Activated CD8-positive, alpha-beta memory T cell treated with anti-CD3 and anti-CD28 coated beads, Interleukin-2, amount 50 U/mL, for 24 hours (primary cell): Measurements from ENCODE around the gene SLC25A34.

Experiments used
- DNase-seq: peaks from one replicate; pipeline ENCODE4 v3.0.0-alpha.2; 2020; ENCODE audit errors: extremely low read depth

The SLC25A34 gene

GRCh38 chr1:15733218-15733725 is 2.8 kb upstream of the SLC25A34 start:
- no peak for DNase-seq

- DNase-seq: no peak
Observed at GRCh38 chr1:15733726-15734226, 2.3 kb upstream of the SLC25A34 start.

GRCh38 chr1:15734296-15734695 is 1.8 kb upstream of the SLC25A34 start:
- no peak for DNase-seq

GRCh38 chr1:15734901-15735300 is 1.2 kb upstream of the SLC25A34 start:
- no peak for DNase-seq

GRCh38 chr1:15735304-15736037 is 587 bp upstream of the SLC25A34 start:
- DNase-seq: no peak

GRCh38 chr1:15736892-15737261 is 819 bp downstream of the SLC25A34 start:
- DNase-seq: no peak

- DNase-seq: no peak
Observed at GRCh38 chr1:15737324-15738319, 1.6 kb downstream of the SLC25A34 start.

GRCh38 chr1:15738416-15739113 is 2.5 kb downstream of the SLC25A34 start:
- DNase-seq: no peak

GRCh38 chr1:15739259-15739658 is 3.2 kb downstream of the SLC25A34 start:
- no peak for DNase-seq

GRCh38 chr1:15739745-15740144 is 3.7 kb downstream of the SLC25A34 start:
- DNase-seq: no peak

- DNase-seq: peak; percentile 7
Observed at GRCh38 chr1:15740924-15741850, 5.1 kb downstream of the SLC25A34 start.

GRCh38 chr1:15742339-15742801 is 6.3 kb downstream of the SLC25A34 start, which contains the start of gene TMEM82:
TMEM82 (plus strand) TSS chr1:15742499; CDS start chr1:15742560, 61 bp downstream.
- DNase-seq: no peak

GRCh38 chr1:15744122-15744679 is 8.1 kb downstream of the SLC25A34 start:
- no peak for DNase-seq

- no peak for DNase-seq
Observed at GRCh38 chr1:15747378-15747777, 11.3 kb downstream of the SLC25A34 start.

GRCh38 chr1:15748264-15748663 is 12.2 kb downstream of the SLC25A34 start:
- no peak for DNase-seq

GRCh38 chr1:15748690-15749398 is 12.8 kb downstream of the SLC25A34 start:
- DNase-seq: no peak

GRCh38 chr1:15749399-15750291 is 13.6 kb downstream of the SLC25A34 start:
- no peak for DNase-seq

- DNase-seq: no peak
Observed at GRCh38 chr1:15750924-15751323, 14.9 kb downstream of the SLC25A34 start.
